Esophagus squamous epithelium (tissue), 5 donors: Measurements from ENCODE around the gene GRIK3. TPM values are rescaled to one million over a fixed set of nuclear protein-coding genes. Genes with fewer than 3 reads are reported as not detected.

Source experiments
- DNase-seq: peaks from one replicate; lab custom pipeline; 2025; lab: John Stamatoyannopoulos, UW
- H3K27ac ChIP-seq, 4 donors: fragments of 200-600 bp; sonication (generic); one replicate each; pipeline ENCODE4 v1.5.1; 2016 to 2019; ENCODE audit warnings: mild to moderate bottlenecking in 1 of 4
- H3K27me3 ChIP-seq, 4 donors: fragments of 200-600 bp; sonication (generic); 1 replicate in 3 of 4; 2 replicates in 1 of 4; pipeline versions ENCODE4 v1.5.1 to v1.6.0; 2017 to 2021; ENCODE audit warnings: antibody characterized with exemption in 1 of 4
- H3K36me3 ChIP-seq, 3 donors: fragments of 200-600 bp; sonication (generic); one replicate each; pipeline ENCODE4 v1.5.1; 2016 to 2019
- H3K4me1 ChIP-seq, 3 donors: fragments of 200-600 bp; sonication (generic); one replicate each; pipeline ENCODE4 v1.5.1; 2017 to 2019
- H3K4me3 ChIP-seq, 4 donors: fragments of 200-600 bp; sonication (generic); 1 replicate in 3 of 4; 2 replicates in 1 of 4; pipeline ENCODE4 v1.5.1; 2016 to 2019; ENCODE audit warnings: mild to moderate bottlenecking in 2 of 4, moderate library complexity in 1 of 4
- H3K9me3 ChIP-seq, 3 donors: fragments of 200-600 bp; sonication (generic); one replicate each; pipeline ENCODE4 v1.5.1; 2016 to 2019
- POLR2A ChIP-seq, 4 donors: fragments of 450-650 bp; IDR thresholded peaks; one replicate each; pipeline ENCODE4 v1.6.1; 2017; ENCODE audit warnings: antibody characterized with exemption in 4 of 4, mild to moderate bottlenecking in 4 of 4, moderate library complexity in 3 of 4
- WGBS, 2 donors: methylation state at CpG; one replicate each; pipeline ENCODE4 v1.1.5; 2018; 5-methylcytosine and 5-hydroxymethylcytosine counted together
- intact Hi-C: fragments of 100-400 bp; cut with DNase I; formaldehyde crosslinking; loops from one replicate; pipeline ENCODE4 v1.15.0; 2022
- total RNA-seq, 4 donors: library from RNA; depleted of rRNA; stranded (reverse); fragments of >200 nt; gene quantifications; one replicate each; pipeline ENCODE4 v1.1.0, GENCODE V29; 2016
- TF ChIP-seq, protein P1 (sequence below), 6 experiments: fragments of 450-650 bp in 4 of 6; fragments of 200-600 bp in 2 of 6; sonication (generic) in 2 of 6; IDR thresholded peaks; one replicate each; pipeline ENCODE4 v1.5.1; 2016 to 2019; ENCODE audit warnings: antibody characterized with exemption in 6 of 6, mild to moderate bottlenecking in 4 of 6, moderate library complexity in 4 of 6
- donor health status: DM: yes; HTN: yes; CAD: no.

GRIK3 gene
- total RNA-seq, 4 donors from 2014 or later, result 0.11 to 0.38 (median 0.21) TPM; not detected in 1

DNA sequence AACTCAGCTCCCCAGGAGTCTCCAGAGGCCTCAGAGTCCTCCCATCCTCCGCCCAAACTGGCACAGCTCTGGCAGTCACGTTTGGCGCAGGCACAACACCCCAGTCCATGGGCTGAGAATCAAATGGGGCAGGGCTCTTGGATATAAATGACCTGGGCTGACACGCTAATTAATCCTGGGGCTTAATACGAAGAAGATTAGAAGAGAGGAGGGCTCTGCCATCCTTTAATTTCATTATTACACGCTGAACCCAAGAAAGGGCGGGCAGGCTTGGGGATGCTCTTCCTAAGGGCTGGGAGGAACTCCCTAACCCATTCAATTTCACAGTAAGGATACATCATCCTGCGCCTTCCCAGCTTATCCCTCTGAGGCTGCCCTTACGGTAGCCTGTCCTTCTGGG lies 2.4 kb downstream of the GRIK3 start:
- intact Hi-C loops, result no loop called here

DNA sequence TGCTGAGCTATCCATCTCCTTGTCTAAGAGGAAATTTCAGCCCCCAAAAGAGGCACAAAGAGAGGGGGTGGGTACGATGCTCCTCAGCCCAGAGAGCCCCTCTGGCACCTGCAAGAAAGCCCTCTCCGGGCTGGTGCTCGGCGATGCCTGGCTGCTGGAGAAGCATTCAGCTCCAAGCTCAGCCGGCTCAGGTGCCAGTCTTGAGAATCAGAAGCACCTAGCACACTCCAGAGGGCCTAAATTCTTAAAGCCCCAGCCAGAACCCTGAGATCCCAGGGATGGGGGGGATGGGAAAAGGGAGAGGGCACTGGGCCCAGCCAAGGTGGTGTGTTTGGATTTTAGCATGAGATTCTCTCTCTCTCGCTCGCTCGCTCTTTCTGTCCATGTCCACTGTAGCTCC lies 2.9 kb downstream of the GRIK3 start:
- WGBS, 2 donors, result 71 to 78% methylated on average over 3 to 4 of the region's 8 CpGs
- Histone ChIP-seq H3K4me3 (no peak overlapping the region), H3K9me3 (no peaks in the 10 kb centered on the region), H3K27ac (no peak overlapping the region), H3K27me3 (peaks cover 9 to 92% (median 31%) of the 10 kb centered on the region in 4 donors), H3K36me3 (no peaks in the 10 kb centered on the region), H3K4me1 (peaks cover 0 to 33% (median 11%) of the 10 kb centered on the region in 3 donors)
- intact Hi-C loops, result no loop called here
- TF ChIP-seq POLR2A (IDR thresholded peaks at IDR 0.05), result no peak
- TF ChIP-seq, protein P1, sequence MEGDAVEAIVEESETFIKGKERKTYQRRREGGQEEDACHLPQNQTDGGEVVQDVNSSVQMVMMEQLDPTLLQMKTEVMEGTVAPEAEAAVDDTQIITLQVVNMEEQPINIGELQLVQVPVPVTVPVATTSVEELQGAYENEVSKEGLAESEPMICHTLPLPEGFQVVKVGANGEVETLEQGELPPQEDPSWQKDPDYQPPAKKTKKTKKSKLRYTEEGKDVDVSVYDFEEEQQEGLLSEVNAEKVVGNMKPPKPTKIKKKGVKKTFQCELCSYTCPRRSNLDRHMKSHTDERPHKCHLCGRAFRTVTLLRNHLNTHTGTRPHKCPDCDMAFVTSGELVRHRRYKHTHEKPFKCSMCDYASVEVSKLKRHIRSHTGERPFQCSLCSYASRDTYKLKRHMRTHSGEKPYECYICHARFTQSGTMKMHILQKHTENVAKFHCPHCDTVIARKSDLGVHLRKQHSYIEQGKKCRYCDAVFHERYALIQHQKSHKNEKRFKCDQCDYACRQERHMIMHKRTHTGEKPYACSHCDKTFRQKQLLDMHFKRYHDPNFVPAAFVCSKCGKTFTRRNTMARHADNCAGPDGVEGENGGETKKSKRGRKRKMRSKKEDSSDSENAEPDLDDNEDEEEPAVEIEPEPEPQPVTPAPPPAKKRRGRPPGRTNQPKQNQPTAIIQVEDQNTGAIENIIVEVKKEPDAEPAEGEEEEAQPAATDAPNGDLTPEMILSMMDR (IDR thresholded peaks at IDR 0.05), result no peak
- DNase-seq, result no peak

More for the DNA sequence above, 2.4 kb downstream of the GRIK3 start:
- Histone ChIP-seq H3K9me3 (no peaks in the 10 kb centered on the region), H3K27me3 (peaks cover 9 to 96% (median 33%) of the 10 kb centered on the region in 4 donors), H3K36me3 (no peaks in the 10 kb centered on the region), H3K4me1 (peaks cover 0 to 38% (median 11%) of the 10 kb centered on the region in 3 donors), H3K27ac (no peak overlapping the region), H3K4me3 (no peak overlapping the region)
- WGBS, 2 donors, result 23 to 25% methylated on average over 4 to 7 of the region's 9 CpGs
- no peak for DNase-seq
- TF ChIP-seq, protein P1 (IDR thresholded peaks at IDR 0.05), result no peak
- TF ChIP-seq POLR2A (IDR thresholded peaks at IDR 0.05), result no peak

DNA sequence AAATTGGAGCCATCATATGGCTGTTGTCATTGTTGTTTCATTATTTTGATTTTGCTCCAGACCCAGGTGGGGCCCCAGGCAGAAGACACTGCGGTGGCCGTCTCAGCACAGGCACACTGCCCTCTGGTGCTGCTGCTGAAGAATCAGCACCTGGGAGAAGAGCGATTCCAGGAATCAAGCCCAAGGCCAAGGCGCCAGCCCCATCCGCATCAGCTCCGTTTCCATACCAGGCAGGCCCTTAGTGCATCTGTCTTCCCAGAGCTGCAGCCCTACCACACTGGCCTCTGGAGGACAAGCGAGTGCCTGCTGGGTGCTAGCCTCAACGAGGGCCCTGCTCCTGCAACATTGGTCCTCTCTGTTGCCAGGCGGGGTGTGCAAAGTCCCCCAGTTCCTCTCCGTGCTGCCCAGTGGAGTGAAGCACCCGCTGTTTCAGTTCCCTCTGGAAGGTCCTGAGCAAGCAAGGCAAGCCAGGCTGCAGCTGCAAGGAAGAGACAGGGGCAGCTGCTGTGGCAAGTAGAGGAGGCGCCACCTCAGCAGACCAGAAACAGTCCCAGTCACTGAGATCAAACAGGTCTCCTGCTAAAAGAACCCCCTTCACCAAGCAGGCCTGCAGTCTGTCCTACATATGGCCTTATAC lies 5.2 kb downstream of the GRIK3 start:
- Histone ChIP-seq H3K4me3 (no peak overlapping the region), H3K36me3 (no peaks in the 10 kb centered on the region), H3K27ac (no peak overlapping the region), H3K9me3 (no peaks in the 10 kb centered on the region), H3K4me1 (peaks cover 0 to 15% (median 3%) of the 10 kb centered on the region in 3 donors), H3K27me3 (peaks cover 3 to 72% (median 21%) of the 10 kb centered on the region in 4 donors)
- intact Hi-C loops, result no loop called here
- WGBS, 2 donors, result 33 to 43% methylated on average over 9 of the region's 12 CpGs
- TF ChIP-seq, protein P1 (IDR thresholded peaks at IDR 0.05), result no peak
- no peak for TF ChIP-seq POLR2A (IDR thresholded peaks at IDR 0.05)
- no peak for DNase-seq

DNA sequence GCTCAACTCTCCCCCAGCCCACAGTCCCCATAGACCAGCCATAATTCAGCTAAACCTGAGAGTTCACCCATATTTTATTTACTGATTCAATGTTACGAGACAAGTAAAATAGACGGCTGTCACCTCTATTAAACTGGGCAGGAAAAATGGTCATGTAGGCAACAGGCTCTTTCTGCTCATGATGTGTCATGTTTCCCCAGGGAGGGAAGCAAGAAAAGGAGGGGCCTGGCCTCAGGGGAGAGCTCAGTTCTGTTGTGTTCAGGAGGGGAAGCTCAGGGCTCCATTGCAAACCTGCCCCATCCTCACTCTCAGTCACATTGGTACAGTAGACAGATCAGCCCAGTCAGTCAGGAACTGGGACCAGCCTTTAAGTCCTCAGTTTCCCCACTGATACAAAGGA lies 12.8 kb downstream of the GRIK3 start:
- no peaks in the 10 kb centered on the region for H3K4me1 ChIP-seq
- H3K4me3 ChIP-seq, result no peak overlapping the region
- 73% methylated on average over 2 of the region's 2 CpGs; no CpG with 5 or more reads in 1 of the 2 donors for WGBS, 2 donors
- H3K27me3 ChIP-seq, result peaks cover 0 to 53% (median 0%) of the 10 kb centered on the region in 4 donors
- H3K27ac ChIP-seq, result no peak overlapping the region
- intact Hi-C loops, result no loop called here
- TF ChIP-seq POLR2A (IDR thresholded peaks at IDR 0.05), result no peak
- TF ChIP-seq, protein P1 (IDR thresholded peaks at IDR 0.05), result no peak
- H3K9me3 ChIP-seq, result no peaks in the 10 kb centered on the region
- DNase-seq, result no peak
- no peaks in the 10 kb centered on the region for H3K36me3 ChIP-seq

DNA sequence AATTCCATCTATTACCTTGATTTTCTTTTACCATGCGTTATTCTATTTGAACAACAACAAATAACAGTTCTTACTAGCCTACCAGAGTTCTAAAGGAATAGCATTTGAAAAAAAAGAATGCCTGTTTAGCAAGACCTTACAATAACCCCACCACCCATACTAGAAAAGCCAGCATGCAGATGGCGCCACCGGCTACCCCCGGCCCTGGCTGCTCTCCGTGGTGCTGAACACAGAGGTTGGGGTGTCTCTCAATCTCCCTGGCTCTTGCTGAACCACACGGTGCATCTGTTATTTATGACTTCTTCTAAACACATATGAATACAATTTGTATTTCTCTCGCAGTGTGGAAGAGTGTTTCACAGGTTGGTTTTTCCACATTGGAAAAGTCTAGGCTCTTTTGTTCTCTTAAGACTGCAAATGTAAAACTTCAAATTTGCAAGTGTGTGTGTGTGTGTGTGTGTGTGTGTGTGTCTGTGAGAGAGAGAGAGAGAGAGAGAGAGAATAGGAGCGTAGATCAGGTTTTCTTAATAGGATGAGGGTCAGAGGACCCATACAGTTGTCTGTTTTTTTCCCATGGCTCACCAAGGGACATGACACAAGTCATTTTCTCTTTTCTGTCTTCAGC lies 13.6 kb downstream of the GRIK3 start:
- H3K4me3 ChIP-seq, result no peak overlapping the region
- intact Hi-C loops, result no loop called here
- H3K27ac ChIP-seq, result no peak overlapping the region
- H3K27me3 ChIP-seq, result peaks cover 0 to 51% (median 0%) of the 10 kb centered on the region in 4 donors
- no peak for TF ChIP-seq POLR2A (IDR thresholded peaks at IDR 0.05)
- TF ChIP-seq, protein P1 (IDR thresholded peaks at IDR 0.05), result no peak
- H3K4me1 ChIP-seq, result no peaks in the 10 kb centered on the region
- no peaks in the 10 kb centered on the region for H3K9me3 ChIP-seq
- no peak for DNase-seq
- 18 to 19% methylated on average over 8 of the region's 8 CpGs for WGBS, 2 donors
- H3K36me3 ChIP-seq, result no peaks in the 10 kb centered on the region
